Activated CD8-positive, alpha-beta memory T cell treated with anti-CD3 and anti-CD28 coated beads for 48 hours (primary cell): ENCODE data around the gene TBXAS1.

Source experiments
- DNase-seq, 3 experiments: peaks; one replicate each; pipeline ENCODE4 v3.0.0-alpha.2; 2020; ENCODE audit warnings: low read depth in 2 of 3, low spot score in 2 of 3

Gene TBXAS1

GRCh38 chr7:139974179-139974811, 145.2 kb downstream of the TBXAS1 start:
- DNase-seq, result no peak

- DNase-seq, result no peak
Measured at GRCh38 chr7:139976055-139976837, 147.2 kb downstream of the TBXAS1 start.

- no peak for DNase-seq
Measured at GRCh38 chr7:139976838-139977656, 148.0 kb downstream of the TBXAS1 start.

GRCh38 chr7:139981511-139981895, 152.4 kb downstream of the TBXAS1 start:
- DNase-seq, result no peak

- no peak for DNase-seq
Measured at GRCh38 chr7:139982927-139983920, 154.2 kb downstream of the TBXAS1 start.

- no peak for DNase-seq
Measured at GRCh38 chr7:139984642-139985539, 155.8 kb downstream of the TBXAS1 start.

- no peak for DNase-seq
Measured at GRCh38 chr7:139985811-139986210, 156.7 kb downstream of the TBXAS1 start.

GRCh38 chr7:139987691-139988516, 158.8 kb downstream of the TBXAS1 start:
- DNase-seq, result no peak

- DNase-seq, result no peak
Measured at GRCh38 chr7:139989366-139990141, 160.5 kb downstream of the TBXAS1 start.

GRCh38 chr7:139990142-139990535, 161.1 kb downstream of the TBXAS1 start:
- no peak for DNase-seq

- DNase-seq, result no peak
Measured at GRCh38 chr7:139990571-139991268, 161.7 kb downstream of the TBXAS1 start.

GRCh38 chr7:139991269-139991666, 162.2 kb downstream of the TBXAS1 start:
- DNase-seq, result no peak

GRCh38 chr7:139991911-139992310, 162.8 kb downstream of the TBXAS1 start:
- DNase-seq, result no peak

GRCh38 chr7:139992353-139993044, 163.4 kb downstream of the TBXAS1 start:
- no peak for DNase-seq

GRCh38 chr7:139993169-139993568, 164.1 kb downstream of the TBXAS1 start:
- DNase-seq, result no peak

GRCh38 chr7:139993592-139993991, 164.5 kb downstream of the TBXAS1 start:
- DNase-seq, result no peak

- DNase-seq, result no peak
Measured at GRCh38 chr7:139994356-139994755, 165.3 kb downstream of the TBXAS1 start.
